Measurements from ENCODE around the gene CASP7.

GRCh38 chr10:113641702-113642101, 38.0 kb upstream of the CASP7 start:
- TF ChIP-seq POLR2A (IDR thresholded peaks at IDR 0.05), result no peak
- no peak for TF ChIP-seq CTCF (IDR thresholded peaks at IDR 0.05)
